T-helper 2 cell treated with Interferon-gamma antibody and Interleukin-4, amounts not matched to agents 5 μg/mL and 100 μg/mL, for 36 hours (primary cell): ENCODE measurements around the gene JDP2.

Source experiments
- DNase-seq: peaks from one replicate; pipeline ENCODE4 v3.0.0; 2021; ENCODE audit warnings: low spot score
- H3K27ac Mint-ChIP-seq: one replicate; pipeline ENCODE4 v1.8.0; 2021; ENCODE audit warnings: mild to moderate bottlenecking, mixed read lengths
- H3K27me3 Mint-ChIP-seq: one replicate; pipeline ENCODE4 v1.8.0; 2021; ENCODE audit warnings: low read depth, mixed read lengths
- H3K36me3 Mint-ChIP-seq: one replicate; pipeline ENCODE4 v1.8.0; 2021; ENCODE audit warnings: low read depth, mixed read lengths
- H3K4me1 Mint-ChIP-seq: one replicate; pipeline ENCODE4 v1.8.0; 2021; ENCODE audit warnings: low read depth, mixed read lengths
- H3K4me3 Mint-ChIP-seq: one replicate; pipeline ENCODE4 v1.8.0; 2022; ENCODE audit warnings: mild to moderate bottlenecking, moderate library complexity, mixed read lengths
- H3K9me3 Mint-ChIP-seq: one replicate; pipeline ENCODE4 v1.8.0; 2021; ENCODE audit warnings: mixed read lengths

Gene JDP2

GRCh38 chr14:75437201-75438143, 9.7 kb downstream of the JDP2 start:
- Mint-ChIP-seq H3K4me3 (no peak overlapping the region), H3K4me1 (peaks cover 15% of the 10 kb centered on the region), H3K27me3 (no peaks in the 10 kb centered on the region), H3K27ac (no peak overlapping the region), H3K36me3 (peaks cover 1% of the 10 kb centered on the region), H3K9me3 (no peaks in the 10 kb centered on the region)
- no peak for DNase-seq

GRCh38 chr14:75438486-75439080, 10.8 kb downstream of the JDP2 start:
- H3K27ac Mint-ChIP-seq, result no peak overlapping the region
- no peak for DNase-seq
- no peaks in the 10 kb centered on the region for H3K9me3 Mint-ChIP-seq
- no peak overlapping the region for H3K4me3 Mint-ChIP-seq
- H3K4me1 Mint-ChIP-seq, result peaks cover 15% of the 10 kb centered on the region
- no peaks in the 10 kb centered on the region for H3K27me3 Mint-ChIP-seq
- peaks cover 1% of the 10 kb centered on the region for H3K36me3 Mint-ChIP-seq

DNA sequence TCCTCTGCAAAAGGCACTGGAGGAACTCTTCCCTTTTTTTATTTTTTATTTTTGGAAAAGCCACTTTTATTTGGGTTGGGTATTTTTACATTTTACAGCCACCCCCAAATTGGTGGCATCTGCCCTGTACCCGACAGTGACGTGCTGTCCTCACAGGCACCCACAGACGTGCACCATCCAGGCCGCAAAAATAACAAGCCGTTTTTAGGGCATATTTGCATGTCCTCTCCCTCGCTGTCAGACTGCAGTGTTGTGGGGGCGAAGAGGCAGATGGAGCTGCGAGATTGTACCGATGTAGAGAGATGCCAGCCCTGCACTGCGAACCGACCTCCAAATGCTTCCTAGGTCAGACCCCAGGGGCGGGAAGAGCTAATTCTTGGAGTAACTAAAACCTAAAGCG, 12.2 kb downstream of the JDP2 start:
- H3K27ac Mint-ChIP-seq, result no peak overlapping the region
- H3K27me3 Mint-ChIP-seq, result no peaks in the 10 kb centered on the region
- H3K36me3 Mint-ChIP-seq, result peaks cover 1% of the 10 kb centered on the region
- no peaks in the 10 kb centered on the region for H3K9me3 Mint-ChIP-seq
- H3K4me1 Mint-ChIP-seq, result peaks cover 15% of the 10 kb centered on the region
- no peak for DNase-seq
- no peak overlapping the region for H3K4me3 Mint-ChIP-seq

DNA sequence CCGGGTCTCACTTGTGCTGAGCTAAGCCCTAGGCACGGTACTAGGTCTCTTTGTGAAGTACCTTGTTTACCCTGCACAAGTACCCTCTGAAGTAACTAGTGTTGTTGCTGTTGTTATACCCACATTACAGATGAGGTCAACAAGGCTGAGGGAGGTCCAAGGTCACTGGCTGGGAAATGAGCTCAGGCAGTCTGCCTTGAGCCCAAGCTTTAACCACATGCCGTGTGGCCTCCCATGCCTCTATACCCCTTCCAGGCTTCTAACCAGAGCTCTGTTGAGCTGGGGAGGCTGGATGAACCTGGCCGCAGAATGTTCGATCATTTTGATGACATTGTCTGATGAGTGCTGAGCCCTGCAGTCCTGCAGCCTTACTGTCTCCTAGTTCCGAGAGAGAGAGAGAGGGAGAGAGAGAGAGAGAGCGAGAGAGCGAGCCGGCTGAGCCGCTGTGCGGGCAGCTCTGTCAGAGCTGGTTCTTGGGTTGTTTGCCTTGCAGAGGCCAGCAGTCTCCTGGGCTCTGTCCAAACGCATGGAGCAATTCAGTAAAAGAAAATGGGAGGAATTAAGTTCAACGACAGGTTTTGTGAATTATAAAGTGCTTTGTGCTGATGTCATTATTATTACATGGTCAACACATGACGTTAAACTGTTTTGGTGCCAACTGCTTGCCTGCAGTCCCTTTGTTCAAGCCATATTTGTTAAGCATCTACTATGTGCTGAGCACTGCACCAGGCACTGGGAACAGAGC, 13.1 kb downstream of the JDP2 start:
- no peak overlapping the region for H3K4me3 Mint-ChIP-seq
- no peaks in the 10 kb centered on the region for H3K27me3 Mint-ChIP-seq
- H3K36me3 Mint-ChIP-seq, result no peaks in the 10 kb centered on the region
- no peak overlapping the region for H3K27ac Mint-ChIP-seq
- DNase-seq, result no peak
- no peaks in the 10 kb centered on the region for H3K9me3 Mint-ChIP-seq
- peaks cover 7% of the 10 kb centered on the region for H3K4me1 Mint-ChIP-seq

DNA sequence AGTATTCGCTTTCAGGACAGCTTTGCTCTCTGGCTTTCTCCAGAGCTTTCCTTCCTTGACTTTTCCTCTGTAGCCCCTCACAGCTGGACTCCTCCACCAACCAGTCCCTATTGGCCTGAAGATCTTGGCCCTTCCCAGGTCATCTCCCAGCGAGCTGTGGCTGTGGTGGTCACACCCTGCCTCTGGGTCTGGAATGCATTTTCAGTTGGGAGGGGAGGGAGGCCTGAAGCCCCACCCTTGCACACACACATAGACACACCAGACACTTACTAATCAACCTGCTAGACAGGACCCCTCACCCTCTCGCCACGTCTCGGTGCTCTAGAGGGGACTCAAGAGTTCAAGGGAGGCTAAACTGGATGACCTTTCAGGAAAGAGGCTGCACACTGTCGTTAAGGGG, 13.9 kb downstream of the JDP2 start:
- no peaks in the 10 kb centered on the region for H3K27me3 Mint-ChIP-seq
- no peaks in the 10 kb centered on the region for H3K36me3 Mint-ChIP-seq
- no peak for DNase-seq
- H3K4me1 Mint-ChIP-seq, result peaks cover 7% of the 10 kb centered on the region
- no peaks in the 10 kb centered on the region for H3K9me3 Mint-ChIP-seq
- H3K27ac Mint-ChIP-seq, result no peak overlapping the region
- H3K4me3 Mint-ChIP-seq, result no peak overlapping the region

- H3K36me3 Mint-ChIP-seq, result no peaks in the 10 kb centered on the region
- no peak overlapping the region for H3K4me3 Mint-ChIP-seq
- DNase-seq, result no peak
- H3K9me3 Mint-ChIP-seq, result no peaks in the 10 kb centered on the region
- no peak overlapping the region for H3K27ac Mint-ChIP-seq
- peaks cover 8% of the 10 kb centered on the region for H3K4me1 Mint-ChIP-seq
- H3K27me3 Mint-ChIP-seq, result no peaks in the 10 kb centered on the region
These were observed 14.3 kb downstream of the JDP2 start for GRCh38 chr14:75442166-75442565.

- H3K27me3 Mint-ChIP-seq, result no peaks in the 10 kb centered on the region
- no peak overlapping the region for H3K4me3 Mint-ChIP-seq
- H3K4me1 Mint-ChIP-seq, result peaks cover 8% of the 10 kb centered on the region
- no peak overlapping the region for H3K27ac Mint-ChIP-seq
- no peak for DNase-seq
- H3K9me3 Mint-ChIP-seq, result no peaks in the 10 kb centered on the region
- H3K36me3 Mint-ChIP-seq, result no peaks in the 10 kb centered on the region
These were observed 14.8 kb downstream of the JDP2 start for GRCh38 chr14:75442642-75443041.

GRCh38 chr14:75443203-75443969, 15.6 kb downstream of the JDP2 start:
- no peaks in the 10 kb centered on the region for H3K27me3 Mint-ChIP-seq
- H3K4me1 Mint-ChIP-seq, result peaks cover 8% of the 10 kb centered on the region
- H3K36me3 Mint-ChIP-seq, result no peaks in the 10 kb centered on the region
- H3K9me3 Mint-ChIP-seq, result no peaks in the 10 kb centered on the region
- no peak overlapping the region for H3K4me3 Mint-ChIP-seq
- H3K27ac Mint-ChIP-seq, result no peak overlapping the region
- DNase-seq, result no peak

DNA sequence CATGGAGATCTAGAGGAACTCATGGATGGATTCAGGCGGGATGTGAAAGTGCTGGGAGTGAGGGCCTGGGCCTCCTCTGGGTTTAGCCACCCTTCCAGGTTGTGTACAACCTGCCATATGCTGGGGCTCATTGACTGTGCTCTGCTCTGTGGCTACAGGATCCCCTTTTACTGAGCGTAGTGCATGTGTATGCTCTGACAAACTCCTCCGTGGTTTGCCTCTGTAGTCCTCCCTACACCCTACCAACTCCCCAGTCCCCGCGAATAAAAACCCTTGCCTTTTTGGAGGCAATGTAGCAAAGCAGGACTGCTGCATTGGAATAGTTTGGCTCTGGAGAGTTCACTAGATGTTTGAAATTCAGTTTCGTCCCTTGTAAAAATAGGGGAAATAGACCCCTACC, 17.4 kb downstream of the JDP2 start:
- H3K4me3 Mint-ChIP-seq, result no peak overlapping the region
- no peaks in the 10 kb centered on the region for H3K36me3 Mint-ChIP-seq
- H3K27ac Mint-ChIP-seq, result no peak overlapping the region
- H3K4me1 Mint-ChIP-seq, result peaks cover 8% of the 10 kb centered on the region
- H3K27me3 Mint-ChIP-seq, result peaks cover 3% of the 10 kb centered on the region
- no peak for DNase-seq
- no peaks in the 10 kb centered on the region for H3K9me3 Mint-ChIP-seq

DNA sequence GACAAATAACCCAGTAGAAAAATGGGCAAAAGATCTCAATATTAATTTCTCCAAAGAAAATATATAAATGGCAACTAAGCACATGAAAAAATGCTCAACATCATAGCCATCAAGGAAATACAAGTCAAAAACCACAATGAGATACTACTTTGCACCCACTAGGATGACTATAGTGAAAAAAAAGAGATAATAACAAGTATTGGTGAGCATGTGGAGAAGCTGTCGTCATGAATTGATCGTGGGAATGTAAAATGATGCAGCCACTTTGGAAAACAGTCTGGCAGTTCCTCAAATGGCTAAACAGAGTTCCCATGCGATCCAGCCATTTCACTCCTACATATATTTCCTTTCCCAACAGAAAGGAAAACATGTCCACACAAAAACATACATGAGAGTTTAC, 18.1 kb downstream of the JDP2 start:
- Mint-ChIP-seq H3K36me3 (no peaks in the 10 kb centered on the region), H3K4me3 (no peak overlapping the region), H3K9me3 (no peaks in the 10 kb centered on the region), H3K27me3 (peaks cover 3% of the 10 kb centered on the region), H3K27ac (no peak overlapping the region), H3K4me1 (peaks cover 8% of the 10 kb centered on the region)
- no peak for DNase-seq

DNA sequence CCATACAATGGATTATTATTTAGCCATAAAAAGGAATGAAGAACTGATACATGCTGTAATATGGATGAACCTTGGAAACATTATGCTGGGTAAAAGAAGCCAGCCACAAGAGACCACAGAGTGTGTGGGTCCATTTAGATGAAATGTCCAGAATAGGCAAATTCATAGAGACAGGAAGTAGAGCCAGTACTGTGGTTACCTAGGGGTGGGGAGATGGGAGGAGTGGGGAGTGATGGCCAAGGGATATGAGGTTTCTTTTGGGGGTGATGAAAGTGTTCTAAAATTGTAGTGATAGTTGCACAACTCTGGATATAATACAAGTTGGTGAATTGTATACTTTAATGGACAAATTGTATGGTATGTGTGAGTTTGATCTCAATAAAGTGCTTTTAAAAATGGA, 18.6 kb downstream of the JDP2 start:
- Mint-ChIP-seq H3K27me3 (peaks cover 3% of the 10 kb centered on the region), H3K36me3 (no peaks in the 10 kb centered on the region), H3K9me3 (no peaks in the 10 kb centered on the region), H3K4me1 (peaks cover 8% of the 10 kb centered on the region), H3K27ac (no peak overlapping the region), H3K4me3 (no peak overlapping the region)
- no peak for DNase-seq

GRCh38 chr14:75448209-75448608, 20.4 kb downstream of the JDP2 start:
- H3K4me1 Mint-ChIP-seq, result peaks cover 8% of the 10 kb centered on the region
- peaks cover 3% of the 10 kb centered on the region for H3K27me3 Mint-ChIP-seq
- no peak overlapping the region for H3K27ac Mint-ChIP-seq
- H3K9me3 Mint-ChIP-seq, result no peaks in the 10 kb centered on the region
- no peak for DNase-seq
- H3K36me3 Mint-ChIP-seq, result no peaks in the 10 kb centered on the region
- H3K4me3 Mint-ChIP-seq, result no peak overlapping the region

DNA sequence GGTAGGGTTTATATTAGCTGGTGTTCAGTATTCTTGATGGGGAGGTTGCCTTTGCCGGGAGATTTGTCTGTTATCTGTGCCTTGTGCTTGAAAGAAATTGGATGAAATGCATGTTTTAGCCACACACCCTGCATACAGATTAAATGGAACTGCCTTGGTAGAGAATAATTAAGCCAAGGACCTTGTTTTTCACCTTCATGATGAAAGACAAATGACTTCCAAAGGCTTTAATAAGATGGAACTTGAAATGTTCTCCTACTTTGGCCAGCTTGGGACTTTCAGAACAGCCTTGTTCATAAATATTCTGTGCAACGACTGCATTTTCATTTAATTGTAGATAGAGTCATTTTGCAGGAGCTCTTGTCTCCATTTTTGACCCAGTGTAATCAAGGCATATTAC, 21.2 kb downstream of the JDP2 start:
- Mint-ChIP-seq H3K4me3 (no peak overlapping the region), H3K9me3 (no peaks in the 10 kb centered on the region), H3K27me3 (peaks cover 3% of the 10 kb centered on the region), H3K4me1 (peaks cover 12% of the 10 kb centered on the region), H3K36me3 (no peaks in the 10 kb centered on the region), H3K27ac (no peak overlapping the region)
- DNase-seq, result no peak
